C4-2B (cell line): Measurements from ENCODE around the gene ZNF747.

Experiments
- CTCF ChIP-seq: fragments of 450-650 bp; conservative IDR thresholded peaks from 2 replicates; pipeline ENCODE4 v1.5.1; 2017; ENCODE audit warnings: mild to moderate bottlenecking
- ZFX ChIP-seq: fragments of 450-650 bp; IDR thresholded peaks from 2 replicates; pipeline ENCODE4 v1.6.1; 2017

GRCh38 chr16:30481381-30481780, 53.3 kb downstream of the ZNF747 start:
- TF ChIP-seq CTCF (no peak), ZFX (no peak)
